ENCODE data around the gene CYB5RL.
"Not testable (repeated sequence)": the region's sequence is repeated elsewhere in the genome, so short reads cannot be mapped to it uniquely, and the experiment has no call there.

The CYB5RL gene

GRCh38 chr1:54215523-54215922 is 15.7 kb upstream of the CYB5RL start:
- intact Hi-C loops (cut with DNase I; ENCODE audit: low total_unique reads), result no loop called here

GRCh38 chr1:54212872-54213271 is 13.0 kb upstream of the CYB5RL start:
- intact Hi-C loops (cut with DNase I; ENCODE audit: low total_unique reads), result no loop called here
- Histone ChIP-seq H3K27ac (no peak overlapping the region), H3K9me3 (no peaks in the 10 kb centered on the region), H3K4me1 (no peaks in the 10 kb centered on the region), H3K4me3 (no peak overlapping the region), H3K27me3 (no peaks in the 10 kb centered on the region), H3K36me3 (peaks cover 83 to 100% (median 96%) of the 10 kb centered on the region in 3 donors)
- no peak for TF ChIP-seq CTCF (IDR thresholded peaks at IDR 0.05)
- DNase-seq, result no peak

More at GRCh38 chr1:54215523-54215922, 15.7 kb upstream of the CYB5RL start:
- H3K36me3 ChIP-seq, result peaks cover 81 to 91% (median 84%) of the 10 kb centered on the region in 3 donors
- H3K4me3 ChIP-seq, result no peak overlapping the region
- TF ChIP-seq CTCF (IDR thresholded peaks at IDR 0.05), result no peak
- no peaks in the 10 kb centered on the region for H3K9me3 ChIP-seq
- no peak overlapping the region for H3K27ac ChIP-seq
- no peaks in the 10 kb centered on the region for H3K27me3 ChIP-seq
- H3K4me1 ChIP-seq, result peaks cover 0 to 19% (median 16%) of the 10 kb centered on the region in 4 donors
- no peak for DNase-seq

GRCh38 chr1:54207896-54208295 is 8.1 kb upstream of the CYB5RL start:
- H3K27me3 ChIP-seq; H3K9me3 ChIP-seq; H3K27ac ChIP-seq; DNase-seq; intact Hi-C loops (cut with DNase I; ENCODE audit: low total_unique reads); H3K4me3 ChIP-seq; H3K4me1 ChIP-seq: not testable (repeated sequence)
- H3K36me3 ChIP-seq, result peaks cover 56 to 89% (median 85%) of the 10 kb centered on the region in 3 donors

- Histone ChIP-seq H3K36me3 (peaks cover 50 to 83% (median 79%) of the 10 kb centered on the region in 3 donors), H3K27me3 (no peaks in the 10 kb centered on the region), H3K4me1 (peaks cover 0 to under 1% (median 0%) of the 10 kb centered on the region in 4 donors), H3K4me3 (no peak overlapping the region), H3K9me3 (no peaks in the 10 kb centered on the region), H3K27ac (no peak overlapping the region)
- DNase-seq, result no peak
- intact Hi-C loops (cut with DNase I; ENCODE audit: low total_unique reads), result no loop called here
- TF ChIP-seq CTCF (IDR thresholded peaks at IDR 0.05), result no peak
Observed at GRCh38 chr1:54207287-54207686, 7.5 kb upstream of the CYB5RL start.

GRCh38 chr1:54204199-54204598 is 4.4 kb upstream of the CYB5RL start:
- H3K36me3 ChIP-seq, result peaks cover 23 to 52% (median 48%) of the 10 kb centered on the region in 3 donors
- no peak for DNase-seq
- H3K27me3 ChIP-seq, result no peaks in the 10 kb centered on the region
- H3K4me3 ChIP-seq, result no peak overlapping the region
- no peaks in the 10 kb centered on the region for H3K9me3 ChIP-seq
- peaks cover 0 to 23% (median 16%) of the 10 kb centered on the region in 4 donors for H3K4me1 ChIP-seq
- intact Hi-C loops (cut with DNase I; ENCODE audit: low total_unique reads), result no loop called here
- TF ChIP-seq CTCF (IDR thresholded peaks at IDR 0.05), result no peak
- H3K27ac ChIP-seq, result no peak overlapping the region

- H3K4me1 ChIP-seq, result peaks cover 0 to 28% (median 16%) of the 10 kb centered on the region in 4 donors
- no peaks in the 10 kb centered on the region for H3K9me3 ChIP-seq
- peaks cover 7 to 25% (median 19%) of the 10 kb centered on the region in 3 donors for H3K36me3 ChIP-seq
- peak overlapping the region; percentile 72 to 90 for H3K4me3 ChIP-seq
- TF ChIP-seq CTCF (IDR thresholded peaks at IDR 0.05), result no peak
- H3K27ac ChIP-seq, result peak overlapping the region; percentile 78 to 79
- intact Hi-C loops (cut with DNase I; ENCODE audit: low total_unique reads), result loop anchor here (2.0 kb wide), 1 partner anchor 288 kb away; no protein-coding TSS in a partner anchor
- DNase-seq, result no peak
- no peaks in the 10 kb centered on the region for H3K27me3 ChIP-seq
Observed at GRCh38 chr1:54200519-54200997, 728 bp upstream of the CYB5RL start.

Measured in tibial artery (tissue), 4 donors.